Tibial nerve (tissue), 3 donors: ENCODE measurements around the gene GSE1.

Source experiments
- EP300 ChIP-seq, 2 donors: sonication (generic); formaldehyde crosslinking; IDR thresholded peaks; one replicate each; pipeline ENCODE4 v1.6.1; 2017; ENCODE audit warnings: antibody characterized with exemption in 2 of 2, mild to moderate bottlenecking in 1 of 2
- POLR2A ChIP-seq, 2 donors: fragments of 450-650 bp; IDR thresholded peaks; one replicate each; pipeline ENCODE4 v1.6.1; 2017; ENCODE audit warnings: antibody characterized with exemption in 2 of 2, mild to moderate bottlenecking in 2 of 2, moderate library complexity in 2 of 2

- TF ChIP-seq EP300 (IDR thresholded peaks at IDR 0.05) (no peak), POLR2A (IDR thresholded peaks at IDR 0.05) (no peak)
Measured at GRCh38 chr16:85689950-85690320, 76.8 kb downstream of the GSE1 start.
